Prostate gland (tissue), 2 donors: ENCODE data around the gene SLC25A53. TPM values are rescaled to one million over a fixed set of nuclear protein-coding genes. Genes with fewer than 3 reads are reported as not detected.

Experiments
- DNase-seq: peaks from one replicate; pipeline ENCODE4 v3.0.0-alpha.2; 2019; ENCODE audit warnings: low spot score
- H3K27ac ChIP-seq, 2 donors: fragments of 200-600 bp; sonication (generic); 2 replicates each; pipeline ENCODE4 v1.5.1; 2017 to 2019
- H3K27me3 ChIP-seq: fragments of 200-600 bp; sonication (generic); replicated peaks from 2 replicates; pipeline ENCODE4 v1.5.1; 2019; ENCODE audit not compliant: insufficient read depth
- H3K36me3 ChIP-seq, 2 donors: fragments of 200-600 bp; sonication (generic); 1 replicate in 1 of 2; 2 replicates in 1 of 2; pipeline versions ENCODE4 v1.5.1 to v1.8.1; 2017 to 2019
- H3K4me1 ChIP-seq: fragments of 200-600 bp; sonication (generic); replicated peaks from 2 replicates; pipeline ENCODE4 v1.5.1; 2019
- H3K4me3 ChIP-seq, 2 donors: fragments of 200-600 bp; sonication (generic); 2 replicates each; pipeline ENCODE4 v1.5.1; 2017 to 2019
- H3K9me3 ChIP-seq: fragments of 200-600 bp; sonication (generic); 2 replicates; pipeline ENCODE4 v1.5.1; 2017
- CTCF ChIP-seq, 4 experiments: fragments of 200-600 bp in 2 of 4; fragments of 450-650 bp in 2 of 4; sonication (generic) in 2 of 4; IDR thresholded peaks; 1 replicate in 3 of 4; 2 replicates in 1 of 4; pipeline ENCODE4 v1.5.1; 2016 to 2019; ENCODE audit warnings: antibody characterized with exemption in 4 of 4, mild to moderate bottlenecking in 2 of 4, moderate library complexity in 2 of 4
- POLR2A ChIP-seq: fragments of 450-650 bp; IDR thresholded peaks from one replicate; pipeline ENCODE4 v1.6.1; 2016; ENCODE audit warnings: antibody characterized with exemption, mild to moderate bottlenecking
- POLR2AphosphoS5 ChIP-seq: sonication (generic); formaldehyde crosslinking; IDR thresholded peaks from one replicate; pipeline ENCODE4 v1.6.1; 2017; ENCODE audit warnings: antibody characterized with exemption
- WGBS: methylation state at CpG from one replicate; pipeline ENCODE4 v1.1.5; 2018; 5-methylcytosine and 5-hydroxymethylcytosine counted together
- intact Hi-C: fragments of 100-400 bp; cut with DNase I; formaldehyde crosslinking; loops from one replicate; pipeline ENCODE4 v1.14.2; 2022
- total RNA-seq, 2 donors: library from RNA; depleted of rRNA; stranded (reverse); fragments of >200 nt; gene quantifications; one replicate each; pipeline ENCODE4 v1.1.0, GENCODE V29; 2016

The SLC25A53 gene
- total RNA-seq, 2 donors from 2014 or later = 12.1 to 13.1 TPM

GRCh38 chrX:104135677-104136076 lies 21.1 kb downstream of the SLC25A53 start:
- H3K27ac ChIP-seq = no peak overlapping the region
- 92% methylated on average over 1 of the region's 1 CpG for WGBS

GRCh38 chrX:104134583-104135261 lies 22.1 kb downstream of the SLC25A53 start:
- Histone ChIP-seq H3K27ac (no peak overlapping the region), H3K4me1 (no peaks in the 10 kb centered on the region), H3K36me3 (no peaks in the 10 kb centered on the region), H3K27me3 (no peaks in the 10 kb centered on the region), H3K9me3 (no peaks in the 10 kb centered on the region), H3K4me3 (no peak overlapping the region)
- TF ChIP-seq POLR2AphosphoS5 (no peak), POLR2A (no peak), CTCF (IDR thresholded peaks at IDR 0.05) (no peak)
- no peak for DNase-seq
- intact Hi-C loops = loop anchor here (10.0 kb wide), 1 partner anchor 440 kb away; no protein-coding TSS in a partner anchor
- WGBS = 84% methylated on average over 5 of the region's 5 CpGs

More at GRCh38 chrX:104135677-104136076, 21.1 kb downstream of the SLC25A53 start:
- Histone ChIP-seq H3K4me1 (no peaks in the 10 kb centered on the region), H3K27me3 (no peaks in the 10 kb centered on the region), H3K4me3 (no peak overlapping the region), H3K9me3 (no peaks in the 10 kb centered on the region), H3K36me3 (no peaks in the 10 kb centered on the region)
- intact Hi-C loops = loop anchor here (2.0 to 10.0 kb wide), 2 partner anchors 37 to 441 kb away; no protein-coding TSS in a partner anchor
- TF ChIP-seq POLR2AphosphoS5 (no peak), POLR2A (no peak), CTCF (IDR thresholded peaks at IDR 0.05) (no peak)
- no peak for DNase-seq

GRCh38 chrX:104130808-104131207 lies 26.0 kb downstream of the SLC25A53 start:
- 96% methylated on average over 6 of the region's 6 CpGs for WGBS
- H3K27ac ChIP-seq = no peak overlapping the region
- H3K4me3 ChIP-seq = no peak overlapping the region
- no peak for DNase-seq
- TF ChIP-seq POLR2AphosphoS5 (no peak), POLR2A (no peak), CTCF (IDR thresholded peaks at IDR 0.05) (no peak)
- H3K27me3 ChIP-seq = no peaks in the 10 kb centered on the region
- no peaks in the 10 kb centered on the region for H3K4me1 ChIP-seq
- H3K36me3 ChIP-seq = no peaks in the 10 kb centered on the region
- intact Hi-C loops = loop anchor here (10.0 kb wide), 1 partner anchor 436 kb away; no protein-coding TSS in a partner anchor
- H3K9me3 ChIP-seq = no peaks in the 10 kb centered on the region

- intact Hi-C loops = no loop called here
Measured at GRCh38 chrX:104126856-104127255, 30.0 kb downstream of the SLC25A53 start.

More at GRCh38 chrX:104126856-104127255, 30.0 kb downstream of the SLC25A53 start:
- Histone ChIP-seq H3K36me3 (no peaks in the 10 kb centered on the region), H3K9me3 (no peaks in the 10 kb centered on the region), H3K27ac (no peak overlapping the region), H3K4me3 (no peak overlapping the region), H3K27me3 (no peaks in the 10 kb centered on the region), H3K4me1 (no peaks in the 10 kb centered on the region)
- DNase-seq = no peak
- WGBS = 81% methylated on average over 2 of the region's 2 CpGs
- TF ChIP-seq POLR2AphosphoS5 (no peak), POLR2A (no peak), CTCF (IDR thresholded peaks at IDR 0.05) (no peak)
